ENCODE data around the gene NBAS. TPM values are rescaled to one million over a fixed set of nuclear protein-coding genes. Genes with fewer than 3 reads are reported as not detected.

Gene NBAS
- polyA plus RNA-seq, 1 of the 3 experiments (the other 2 are of a cell fraction) = 12.0 TPM

GRCh38 chr2:15205562-15205961 lies 355.6 kb downstream of the NBAS start:
- Histone ChIP-seq H3K9ac (no peak overlapping the region), H3K4me3 (ENCODE audit: low read depth in 2 of 2, low read length in 1 of 2) (no peak overlapping the region), H3K36me3 (replicated peaks in 1 of 2; ENCODE audit: control insufficient read depth in 1 of 2, insufficient read depth in 2 of 2, low read length in 1 of 2) (peaks cover 0 to 4% of the 10 kb centered on the region in 2 experiments), H3K9me2 (no peaks in the 10 kb centered on the region), H4K20me1 (ENCODE audit: insufficient read depth) (no peaks in the 10 kb centered on the region), H3K4me2 (no peak overlapping the region), H3K79me2 (ENCODE audit: insufficient read depth) (no peaks in the 10 kb centered on the region), H3K4me1 (ENCODE audit: control insufficient read depth in 1 of 2, insufficient read depth in 2 of 2, low read depth in 1 of 2, low read length in 1 of 2) (no peaks in the 10 kb centered on the region), H2AFZ (ENCODE audit: low read depth) (no peak overlapping the region), H3K27ac (ENCODE audit: low read depth in 2 of 2, low read length in 1 of 2) (no peak overlapping the region), H3F3A (replicated peaks; ENCODE audit: insufficient read depth) (no peaks in the 10 kb centered on the region), H3K27me3 (ENCODE audit: insufficient read depth) (no peaks in the 10 kb centered on the region), H3K9me3 (no peaks in the 10 kb centered on the region)
- no peak for DNase-seq
- WGBS (ENCODE audit: low lambda C conversion rate) = 92% methylated on average over 5 of the region's 5 CpGs
- TF ChIP-seq NRF1 (IDR thresholded peaks at IDR 0.05; ENCODE audit: low read depth, low read length) (no peak), USF2 (IDR thresholded peaks at IDR 0.05; ENCODE audit: borderline replicate concordance, low read depth, low read length) (no peak), FOXM1 (IDR thresholded peaks at IDR 0.05; ENCODE audit: low read depth) (no peak), POLR2AphosphoS5 (IDR thresholded peaks at IDR 0.05; ENCODE audit: low read depth, low read length) (no peak)
- ChIA-PET CTCF (no interaction called here), POLR2A (no interaction called here)

GRCh38 chr2:15201009-15201408 lies 360.1 kb downstream of the NBAS start:
- TF ChIP-seq GABPA (IDR thresholded peaks at IDR 0.05; ENCODE audit: low read depth) = no peak
- no peak for TF ChIP-seq CHD2 (IDR thresholded peaks at IDR 0.05; ENCODE audit: low read length, partially characterized antibody)

GRCh38 chr2:15200581-15200980 lies 360.6 kb downstream of the NBAS start:
- CTCF ChIA-PET = interaction anchor here (1.5 kb wide), 1 partner anchor 377 kb away, joined by 4 read pairs; no protein-coding TSS in a partner anchor
- Histone ChIP-seq H3K27ac (ENCODE audit: low read depth in 2 of 2, low read length in 1 of 2) (no peak overlapping the region), H3K9ac (no peak overlapping the region), H3K27me3 (ENCODE audit: insufficient read depth) (no peaks in the 10 kb centered on the region), H3K36me3 (replicated peaks in 1 of 2; ENCODE audit: control insufficient read depth in 1 of 2, insufficient read depth in 2 of 2, low read length in 1 of 2) (peaks cover 0 to 4% of the 10 kb centered on the region in 2 experiments), H3K9me2 (no peaks in the 10 kb centered on the region), H3K4me2 (no peak overlapping the region), H3K79me2 (ENCODE audit: insufficient read depth) (no peaks in the 10 kb centered on the region), H2AFZ (ENCODE audit: low read depth) (no peak overlapping the region), H3K9me3 (no peaks in the 10 kb centered on the region), H3F3A (replicated peaks; ENCODE audit: insufficient read depth) (no peaks in the 10 kb centered on the region), H4K20me1 (ENCODE audit: insufficient read depth) (no peaks in the 10 kb centered on the region), H3K4me3 (ENCODE audit: low read depth in 2 of 2, low read length in 1 of 2) (no peak overlapping the region), H3K4me1 (ENCODE audit: control insufficient read depth in 1 of 2, insufficient read depth in 2 of 2, low read depth in 1 of 2, low read length in 1 of 2) (no peaks in the 10 kb centered on the region)
- POLR2A ChIA-PET = no interaction called here
- TF ChIP-seq ELF1 (IDR thresholded peaks at IDR 0.05) (no peak), NRF1 (IDR thresholded peaks at IDR 0.05; ENCODE audit: low read depth, low read length) (no peak), POLR2AphosphoS5 (IDR thresholded peaks at IDR 0.05; ENCODE audit: low read depth, low read length) (no peak), PBX3 (IDR thresholded peaks at IDR 0.05) (no peak), IRF3 (IDR thresholded peaks at IDR 0.05; ENCODE audit: low read depth, low read length) (no peak), SMC3 (IDR thresholded peaks at IDR 0.05; ENCODE audit: low read depth, low read length) (no peak), MEF2A (IDR thresholded peaks at IDR 0.05; ENCODE audit: borderline replicate concordance, low read depth) (no peak), JUND (IDR thresholded peaks at IDR 0.05) (no peak), TCF12 (IDR thresholded peaks at IDR 0.05) (no peak), CTCF (IDR thresholded peaks at IDR 0.05) (no peak), TAF1 (IDR thresholded peaks at IDR 0.05; ENCODE audit: borderline replicate concordance, low read depth, low read length) (no peak), FOXJ3 (CRISPR knock-in tag; IDR thresholded peaks at IDR 0.05) (no peak), USF1 (IDR thresholded peaks at IDR 0.05; ENCODE audit: borderline replicate concordance, low read depth) (no peak), YY1 (IDR thresholded peaks at IDR 0.05; ENCODE audit: low read depth) (no peak)
- DNase-seq = no peak

More at GRCh38 chr2:15201009-15201408, 360.1 kb downstream of the NBAS start:
- Histone ChIP-seq H3K9me2 (no peaks in the 10 kb centered on the region), H3K4me2 (no peak overlapping the region), H3F3A (replicated peaks; ENCODE audit: insufficient read depth) (no peaks in the 10 kb centered on the region), H3K9me3 (no peaks in the 10 kb centered on the region), H3K27ac (ENCODE audit: low read depth in 2 of 2, low read length in 1 of 2) (no peak overlapping the region), H3K4me1 (ENCODE audit: control insufficient read depth in 1 of 2, insufficient read depth in 2 of 2, low read depth in 1 of 2, low read length in 1 of 2) (no peaks in the 10 kb centered on the region), H3K27me3 (ENCODE audit: insufficient read depth) (no peaks in the 10 kb centered on the region), H2AFZ (ENCODE audit: low read depth) (no peak overlapping the region), H4K20me1 (ENCODE audit: insufficient read depth) (no peaks in the 10 kb centered on the region), H3K36me3 (replicated peaks in 1 of 2; ENCODE audit: control insufficient read depth in 1 of 2, insufficient read depth in 2 of 2, low read length in 1 of 2) (peaks cover 0 to 4% of the 10 kb centered on the region in 2 experiments), H3K9ac (no peak overlapping the region), H3K4me3 (ENCODE audit: low read depth in 2 of 2, low read length in 1 of 2) (no peak overlapping the region), H3K79me2 (ENCODE audit: insufficient read depth) (no peaks in the 10 kb centered on the region)
- WGBS (ENCODE audit: low lambda C conversion rate) = 92% methylated on average over 1 of the region's 1 CpG
- ChIA-PET CTCF (interaction anchor here (1.5 kb wide), 1 partner anchor 376 kb away, joined by 4 read pairs; no protein-coding TSS in a partner anchor), POLR2A (no interaction called here)
- no peak for DNase-seq

Measured in SK-N-SH (cell line).